Mesodermal cell (in vitro differentiated cells): ENCODE results near the gene DIAPH3.

Experiments used
- H3K27ac ChIP-seq: 2 replicates; pipeline ENCODE4 v1.7.0; 2013; ENCODE audit warnings: mild to moderate bottlenecking, low read depth, low read length, moderate library complexity; ENCODE audit not compliant: severe bottlenecking
- H3K36me3 ChIP-seq: 2 replicates; pipeline ENCODE4 v1.7.1; 2013; ENCODE audit warnings: mild to moderate bottlenecking, low read length, moderate library complexity; ENCODE audit not compliant: control insufficient read depth, insufficient read depth
- H3K4me1 ChIP-seq: one replicate; pipeline ENCODE4 v1.7.1; 2013; ENCODE audit warnings: mild to moderate bottlenecking, low read length; ENCODE audit not compliant: insufficient read depth, control insufficient read depth, poor library complexity, severe bottlenecking
- H3K4me3 ChIP-seq: 2 replicates; pipeline ENCODE4 v1.7.0; 2013; ENCODE audit warnings: low read length, control low read depth, mild to moderate bottlenecking; ENCODE audit not compliant: insufficient read depth, poor library complexity, severe bottlenecking; ENCODE audit errors: extremely low read depth
- H3K9me3 ChIP-seq: 2 replicates; pipeline ENCODE4 v1.7.1; 2013; ENCODE audit warnings: mild to moderate bottlenecking, low read length, moderate library complexity; ENCODE audit not compliant: control insufficient read depth
- WGBS, 2 experiments: methylation state at CpG; one replicate each; pipeline ENCODE4 v1.1.5; 2013; ENCODE audit warnings: missing lambda C conversion rate in 2 of 2; ENCODE audit not compliant: insufficient coverage in 2 of 2; 5-methylcytosine and 5-hydroxymethylcytosine counted together

Gene DIAPH3

GRCh38 chr13:60120617-60121336 lies 43.0 kb downstream of the DIAPH3 start:
- Histone ChIP-seq H3K36me3 (peaks cover 29% of the 10 kb centered on the region), H3K4me3 (no peak overlapping the region), H3K9me3 (no peaks in the 10 kb centered on the region), H3K27ac (no peak overlapping the region), H3K4me1 (no peaks in the 10 kb centered on the region)
- WGBS, 2 experiments: 90 to 100% methylated on average over 1 to 4 of the region's 6 CpGs

- WGBS, 2 experiments: 93 to 100% methylated on average over 2 to 3 of the region's 5 CpGs
- Histone ChIP-seq H3K4me3 (no peak overlapping the region), H3K9me3 (no peaks in the 10 kb centered on the region), H3K36me3 (peaks cover 39% of the 10 kb centered on the region), H3K4me1 (no peaks in the 10 kb centered on the region), H3K27ac (no peak overlapping the region)
Observed at GRCh38 chr13:60118696-60119400, 44.9 kb downstream of the DIAPH3 start.

GRCh38 chr13:60114499-60115028 lies 49.2 kb downstream of the DIAPH3 start:
- H3K4me3 ChIP-seq: no peak overlapping the region
- peaks cover 43% of the 10 kb centered on the region for H3K36me3 ChIP-seq
- no peaks in the 10 kb centered on the region for H3K9me3 ChIP-seq
- WGBS, 2 experiments: no CpG with 5 or more reads among the region's 1 CpG
- H3K27ac ChIP-seq: no peak overlapping the region
- no peaks in the 10 kb centered on the region for H3K4me1 ChIP-seq

- no peak overlapping the region for H3K4me3 ChIP-seq
- H3K27ac ChIP-seq: no peak overlapping the region
- no CpG with 5 or more reads among the region's 1 CpG for WGBS, 2 experiments
- no peaks in the 10 kb centered on the region for H3K4me1 ChIP-seq
- no peaks in the 10 kb centered on the region for H3K9me3 ChIP-seq
- H3K36me3 ChIP-seq: peaks cover 55% of the 10 kb centered on the region
Observed at GRCh38 chr13:60112771-60113170, 51.0 kb downstream of the DIAPH3 start.

GRCh38 chr13:60111691-60112090 lies 52.0 kb downstream of the DIAPH3 start:
- Histone ChIP-seq H3K4me3 (no peak overlapping the region), H3K4me1 (no peaks in the 10 kb centered on the region), H3K36me3 (peaks cover 55% of the 10 kb centered on the region), H3K9me3 (no peaks in the 10 kb centered on the region), H3K27ac (no peak overlapping the region)
- WGBS, 2 experiments: 100% methylated on average over 1 of the region's 3 CpGs; no CpG with 5 or more reads in 1 of the 2 experiments

- Histone ChIP-seq H3K9me3 (no peaks in the 10 kb centered on the region), H3K4me1 (no peaks in the 10 kb centered on the region), H3K4me3 (no peak overlapping the region), H3K27ac (no peak overlapping the region), H3K36me3 (peaks cover 40% of the 10 kb centered on the region)
- WGBS, 2 experiments: no CpG with 5 or more reads among the region's 3 CpGs
Observed at GRCh38 chr13:60109285-60109684, 54.4 kb downstream of the DIAPH3 start.

GRCh38 chr13:60108589-60108988 lies 55.1 kb downstream of the DIAPH3 start:
- H3K9me3 ChIP-seq: no peaks in the 10 kb centered on the region
- no peak overlapping the region for H3K27ac ChIP-seq
- 96 to 100% methylated on average over 2 of the region's 2 CpGs for WGBS, 2 experiments
- no peaks in the 10 kb centered on the region for H3K4me1 ChIP-seq
- no peak overlapping the region for H3K4me3 ChIP-seq
- peaks cover 33% of the 10 kb centered on the region for H3K36me3 ChIP-seq

- Histone ChIP-seq H3K36me3 (no peaks in the 10 kb centered on the region), H3K9me3 (no peaks in the 10 kb centered on the region), H3K27ac (no peak overlapping the region), H3K4me3 (no peak overlapping the region), H3K4me1 (no peaks in the 10 kb centered on the region)
- WGBS, 2 experiments: 96 to 100% methylated on average over 3 of the region's 4 CpGs
Observed at GRCh38 chr13:60099631-60100420, 63.9 kb downstream of the DIAPH3 start.

- 94 to 100% methylated on average over 2 of the region's 2 CpGs for WGBS, 2 experiments
- Histone ChIP-seq H3K36me3 (peaks cover 13% of the 10 kb centered on the region), H3K27ac (no peak overlapping the region), H3K4me3 (no peak overlapping the region), H3K4me1 (no peaks in the 10 kb centered on the region), H3K9me3 (no peaks in the 10 kb centered on the region)
Observed at GRCh38 chr13:60095300-60095699, 68.4 kb downstream of the DIAPH3 start.

GRCh38 chr13:60094385-60095088 lies 69.2 kb downstream of the DIAPH3 start:
- Histone ChIP-seq H3K4me3 (no peak overlapping the region), H3K9me3 (no peaks in the 10 kb centered on the region), H3K36me3 (peaks cover 17% of the 10 kb centered on the region), H3K4me1 (no peaks in the 10 kb centered on the region), H3K27ac (no peak overlapping the region)
- WGBS, 2 experiments: 71 to 100% methylated on average over 3 to 4 of the region's 8 CpGs
